ENCODE results near the gene SAMD8. TPM values are rescaled to one million over a fixed set of nuclear protein-coding genes. Genes with fewer than 3 reads are reported as not detected.

The SAMD8 gene
- total and polyA plus RNA-seq, 2 donors (not counting 3 experiments of a cell fraction or from before 2014, with no cell fraction given), result 19.6 to 22.8 TPM

GRCh38 chr10:75145590-75145989 lies 34.1 kb downstream of the SAMD8 start:
- H3K4me2 ChIP-seq (ENCODE audit: insufficient read depth, low read length), result no peak overlapping the region
- dilution Hi-C loops (cut with MboI; ENCODE audit: extremely low pct_ligation_motif_present, low sequenced_read_pairs), result no loop called here
- CTCF ChIA-PET, result interaction anchor here (1.8 kb wide), 1 partner anchor 10 kb away, joined by 5 read pairs; no protein-coding TSS in a partner anchor
- no peaks in the 10 kb centered on the region for H3K27me3 ChIP-seq (ENCODE audit: control insufficient read depth in 2 of 2, insufficient read depth in 2 of 2, low read length in 2 of 2)
- no peaks in the 10 kb centered on the region for H4K20me1 ChIP-seq (replicated peaks; ENCODE audit: control insufficient read depth, extremely low read depth, insufficient read depth, low read length)
- intact Hi-C loops (cut with micrococcal nuclease), result loop anchor here (2.0 kb wide), 1 partner anchor 33 kb away; no protein-coding TSS in a partner anchor
- no peak overlapping the region for H2AFZ ChIP-seq (ENCODE audit: low read depth, low read length)
- no peak overlapping the region for H3K4me3 ChIP-seq (replicated peaks in 1 of 3; ENCODE audit: insufficient read depth in 1 of 3, low read depth in 1 of 3, low read length in 3 of 3)
- H3K4me1 ChIP-seq (ENCODE audit: control insufficient read depth, extremely low read depth, insufficient read depth, low read length), result peaks cover 17% of the 10 kb centered on the region
- H3K79me2 ChIP-seq (ENCODE audit: control insufficient read depth, insufficient read depth, low read length), result peaks cover 36% of the 10 kb centered on the region
- no TSS peak for BruUV-seq (replicated peaks)
- H3K9me3 ChIP-seq (replicated peaks; ENCODE audit: control insufficient read depth, insufficient read depth, low read length), result no peaks in the 10 kb centered on the region
- H3K27ac ChIP-seq (ENCODE audit: insufficient read depth, low read depth, low read length), result no peak overlapping the region
- TF ChIP-seq EZH2 (IDR thresholded peaks at IDR 0.05; ENCODE audit: borderline replicate concordance, low read depth, low read length, severe bottlenecking) (no peak), MAX (IDR thresholded peaks at IDR 0.05; ENCODE audit: insufficient read depth, insufficient read length) (no peak), POLR2AphosphoS5 (IDR thresholded peaks at IDR 0.05; ENCODE audit: insufficient read depth, low read depth, low read length) (no peak), MYC (IDR thresholded peaks at IDR 0.05; ENCODE audit: low read depth, low read length) (no peak), CTCF (IDR thresholded peaks at IDR 0.05; ENCODE audit: extremely low read depth in 1 of 2, insufficient read depth in 1 of 2, low read depth in 1 of 2, low read length in 2 of 2) (no peak), GATA2 (IDR thresholded peaks at IDR 0.05; ENCODE audit: insufficient read depth, insufficient read length, low read depth, low read length) (no peak), JUN (IDR thresholded peaks at IDR 0.05; ENCODE audit: borderline replicate concordance, insufficient read depth, insufficient read length, low read depth) (no peak), FOS (IDR thresholded peaks at IDR 0.05; ENCODE audit: borderline replicate concordance, insufficient read depth, low read length) (no peak), POLR2A (IDR thresholded peaks at IDR 0.05; ENCODE audit: low read depth, low read length) (no peak)
- peaks cover 2 to 3% of the 10 kb centered on the region in 2 experiments for H3K36me3 ChIP-seq (ENCODE audit: control insufficient read depth in 2 of 2, extremely low read depth in 1 of 2, insufficient read depth in 2 of 2, low read length in 2 of 2)
- no peak for FAIRE-seq
- DNase-seq (ENCODE audit: low read depth, low spot score), result no peak
- H3K9me1 ChIP-seq (replicated peaks; ENCODE audit: control insufficient read depth, extremely low read depth, insufficient read depth, low read length), result no peaks in the 10 kb centered on the region
- no peak overlapping the region for H3K9ac ChIP-seq (replicated peaks; ENCODE audit: extremely low read depth, insufficient read depth, low read length)
- POLR2A ChIA-PET, result no interaction called here
